ENCODE results near the gene MRPS9. TPM values are rescaled to one million over a fixed set of nuclear protein-coding genes. Genes with fewer than 3 reads are reported as not detected.

Gene MRPS9
- total RNA-seq, 4 donors from 2014 or later: 34.9 to 79.5 (median 38.6) TPM

DNA sequence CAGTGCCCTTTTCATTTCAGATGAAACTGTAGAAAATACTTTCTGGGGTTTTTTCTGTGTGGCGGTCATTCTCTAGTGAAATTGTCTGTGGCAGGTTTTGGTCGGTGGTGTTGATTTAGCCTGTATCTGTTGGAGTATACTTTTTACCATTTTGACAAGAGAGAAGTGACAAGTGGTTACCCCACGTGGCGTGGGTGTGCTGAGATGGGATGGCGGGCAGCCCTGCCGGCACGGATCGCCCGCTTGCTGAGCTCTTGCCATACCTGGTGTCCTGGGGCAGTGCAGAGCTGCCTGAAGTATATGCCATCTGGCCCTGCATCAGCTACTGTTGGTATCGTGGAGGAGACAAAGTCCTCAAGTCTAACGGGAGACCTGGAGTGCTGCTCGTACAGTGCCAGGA is 64.1 kb downstream of the MRPS9 start:
- Histone ChIP-seq H3K27ac (no peak overlapping the region), H3K27me3 (no peaks in the 10 kb centered on the region), H3K9me3 (no peaks in the 10 kb centered on the region), H3K36me3 (peaks cover 0 to 17% of the 10 kb centered on the region in 2 donors), H3K4me1 (peaks cover 7 to 12% of the 10 kb centered on the region in 2 donors), H3K4me3 (no peak overlapping the region)
- ATAC-seq: no peak
- no peak for DNase-seq
- in situ Hi-C loops (cut with MboI; ENCODE audit: low sequenced_read_pairs in 4 of 4) (no loop called here), intact Hi-C loops (cut with DNase I; ENCODE audit: low total_unique reads) (no loop called here)
- TF ChIP-seq POLR2A (IDR thresholded peaks at IDR 0.05): no peak
- TF ChIP-seq, protein P1, sequence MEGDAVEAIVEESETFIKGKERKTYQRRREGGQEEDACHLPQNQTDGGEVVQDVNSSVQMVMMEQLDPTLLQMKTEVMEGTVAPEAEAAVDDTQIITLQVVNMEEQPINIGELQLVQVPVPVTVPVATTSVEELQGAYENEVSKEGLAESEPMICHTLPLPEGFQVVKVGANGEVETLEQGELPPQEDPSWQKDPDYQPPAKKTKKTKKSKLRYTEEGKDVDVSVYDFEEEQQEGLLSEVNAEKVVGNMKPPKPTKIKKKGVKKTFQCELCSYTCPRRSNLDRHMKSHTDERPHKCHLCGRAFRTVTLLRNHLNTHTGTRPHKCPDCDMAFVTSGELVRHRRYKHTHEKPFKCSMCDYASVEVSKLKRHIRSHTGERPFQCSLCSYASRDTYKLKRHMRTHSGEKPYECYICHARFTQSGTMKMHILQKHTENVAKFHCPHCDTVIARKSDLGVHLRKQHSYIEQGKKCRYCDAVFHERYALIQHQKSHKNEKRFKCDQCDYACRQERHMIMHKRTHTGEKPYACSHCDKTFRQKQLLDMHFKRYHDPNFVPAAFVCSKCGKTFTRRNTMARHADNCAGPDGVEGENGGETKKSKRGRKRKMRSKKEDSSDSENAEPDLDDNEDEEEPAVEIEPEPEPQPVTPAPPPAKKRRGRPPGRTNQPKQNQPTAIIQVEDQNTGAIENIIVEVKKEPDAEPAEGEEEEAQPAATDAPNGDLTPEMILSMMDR (IDR thresholded peaks at IDR 0.05 in 4 of 5, conservative IDR thresholded peaks at IDR 0.05 in 1 of 5): no peak

DNA sequence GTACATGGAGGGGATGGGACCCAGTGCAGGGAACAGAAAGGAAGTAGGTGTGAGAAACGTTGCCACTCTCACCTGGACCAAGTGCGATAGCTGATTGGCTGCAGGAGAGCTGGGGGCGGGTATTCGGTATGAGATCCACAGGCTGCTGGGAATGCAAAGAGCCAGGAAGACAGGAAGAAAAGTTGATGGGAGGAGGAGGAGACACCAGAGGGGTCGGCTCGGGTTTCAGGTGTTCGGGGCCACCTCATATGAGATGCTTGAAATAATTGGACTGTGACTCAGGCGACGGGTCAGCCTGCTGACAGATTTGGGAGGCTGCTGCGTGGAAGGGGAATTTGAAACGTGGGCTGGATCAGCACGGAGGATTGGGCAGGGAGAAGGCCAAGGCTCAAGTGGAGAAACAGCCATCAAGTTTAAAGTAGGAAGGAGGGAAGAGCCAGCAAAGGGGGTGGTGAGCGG is 65.1 kb downstream of the MRPS9 start:
- peaks cover 7 to 12% of the 10 kb centered on the region in 2 donors for H3K4me1 ChIP-seq
- no peak for TF ChIP-seq POLR2A (IDR thresholded peaks at IDR 0.05)
- TF ChIP-seq, protein P1 (IDR thresholded peaks at IDR 0.05 in 4 of 5, conservative IDR thresholded peaks at IDR 0.05 in 1 of 5): no peak
- H3K4me3 ChIP-seq: no peak overlapping the region
- in situ Hi-C loops (cut with MboI; ENCODE audit: low sequenced_read_pairs in 4 of 4): no loop called here
- ATAC-seq (peak in 1 of 2 donors; percentile 11), DNase-seq (no peak)
- peaks cover 0 to 8% of the 10 kb centered on the region in 2 donors for H3K36me3 ChIP-seq
- no peaks in the 10 kb centered on the region for H3K27me3 ChIP-seq
- no peaks in the 10 kb centered on the region for H3K9me3 ChIP-seq
- intact Hi-C loops (cut with DNase I; ENCODE audit: low total_unique reads): no loop called here
- H3K27ac ChIP-seq: no peak overlapping the region

DNA sequence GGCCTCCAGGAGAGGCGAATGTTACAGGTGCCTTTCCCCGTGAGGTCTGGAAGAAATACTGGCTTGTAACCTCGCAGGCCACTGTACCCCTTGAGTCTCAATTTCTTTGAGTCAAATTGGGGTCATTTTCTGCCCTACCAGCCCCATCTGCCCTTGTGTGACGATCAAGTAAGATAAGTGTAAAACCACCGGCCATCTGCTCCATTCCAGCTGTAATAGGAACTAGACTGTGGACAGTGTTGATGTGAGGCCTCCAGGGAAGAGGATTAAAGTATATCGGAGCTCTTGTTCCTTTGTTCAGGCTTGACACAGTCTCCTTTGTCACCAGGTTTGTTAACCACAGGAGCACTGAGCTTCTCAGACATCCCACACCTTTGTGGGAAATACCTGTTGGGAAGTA is 65.6 kb downstream of the MRPS9 start:
- no peaks in the 10 kb centered on the region for H3K9me3 ChIP-seq
- peaks cover 7 to 12% of the 10 kb centered on the region in 2 donors for H3K4me1 ChIP-seq
- no peak for ATAC-seq
- no peak for TF ChIP-seq POLR2A (IDR thresholded peaks at IDR 0.05)
- TF ChIP-seq, protein P1 (IDR thresholded peaks at IDR 0.05 in 4 of 5, conservative IDR thresholded peaks at IDR 0.05 in 1 of 5): no peak
- no peak overlapping the region for H3K4me3 ChIP-seq
- no peak for DNase-seq
- in situ Hi-C loops (cut with MboI; ENCODE audit: low sequenced_read_pairs in 4 of 4) (no loop called here), intact Hi-C loops (cut with DNase I; ENCODE audit: low total_unique reads) (no loop called here)
- no peak overlapping the region for H3K27ac ChIP-seq
- no peaks in the 10 kb centered on the region for H3K27me3 ChIP-seq
- H3K36me3 ChIP-seq: peaks cover 0 to 4% of the 10 kb centered on the region in 2 donors

DNA sequence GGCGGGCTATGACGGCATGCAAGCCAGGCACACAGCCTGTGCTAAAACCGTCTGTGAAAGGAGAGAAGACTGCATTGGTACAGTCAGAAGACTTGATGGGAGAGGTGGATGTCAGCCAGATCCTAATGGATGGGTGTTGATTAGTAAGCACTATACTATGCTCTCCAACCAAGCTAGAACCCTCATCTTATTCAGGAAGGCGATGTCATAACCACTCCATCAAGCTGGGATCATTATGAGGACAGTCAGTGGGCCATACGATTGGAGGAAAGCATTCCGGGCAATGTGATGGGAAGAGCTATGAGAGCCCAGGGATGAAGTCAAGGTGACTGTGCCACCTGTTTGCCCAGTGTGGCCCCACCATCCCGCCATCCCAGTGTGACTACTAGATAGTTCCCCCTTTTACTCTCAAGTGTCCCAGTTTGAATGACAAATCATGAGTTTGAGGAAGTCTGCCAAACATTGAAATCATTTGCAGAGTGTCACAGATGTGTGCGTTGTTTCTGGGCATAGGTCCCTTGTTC is 66.4 kb downstream of the MRPS9 start:
- in situ Hi-C loops (cut with MboI; ENCODE audit: low sequenced_read_pairs in 4 of 4): no loop called here
- ATAC-seq: no peak
- Histone ChIP-seq H3K4me1 (peaks cover 7 to 12% of the 10 kb centered on the region in 2 donors), H3K9me3 (no peaks in the 10 kb centered on the region), H3K27me3 (no peaks in the 10 kb centered on the region), H3K36me3 (no peaks in the 10 kb centered on the region), H3K27ac (no peak overlapping the region), H3K4me3 (no peak overlapping the region)
- intact Hi-C loops (cut with DNase I; ENCODE audit: low total_unique reads): no loop called here
- DNase-seq: no peak
- TF ChIP-seq POLR2A (IDR thresholded peaks at IDR 0.05): no peak
- TF ChIP-seq, protein P1 (IDR thresholded peaks at IDR 0.05 in 4 of 5, conservative IDR thresholded peaks at IDR 0.05 in 1 of 5): no peak

All from gastrocnemius medialis (tissue), 4 donors.